HEK293 (cell line): ENCODE results near the gene ARMC2.

Source experiments
- ATF2 ChIP-seq: fragments of 450-650 bp; formaldehyde crosslinking; IDR thresholded peaks from 2 replicates; pipeline ENCODE4 v1.5.1; 2016; ENCODE audit warnings: missing biosample characterization, missing genetic modification characterization, low read depth
- TCF7L2 ChIP-seq: IDR thresholded peaks from 2 replicates; pipeline ENCODE4 v1.6.1; 2011; ENCODE audit warnings: low read depth, mild to moderate bottlenecking, inconsistent platforms, low read length, moderate library complexity, borderline replicate concordance
- YY1 ChIP-seq: fragments of 450-650 bp; formaldehyde crosslinking; IDR thresholded peaks from 2 replicates; pipeline ENCODE4 v1.5.1; 2018; ENCODE audit warnings: missing biosample characterization, missing genetic modification characterization
- ZBTB1 ChIP-seq: fragments of 450-650 bp; formaldehyde crosslinking; IDR thresholded peaks from 2 replicates; pipeline ENCODE4 v1.5.1; 2016; ENCODE audit warnings: missing biosample characterization, missing genetic modification characterization
- ZBTB26 ChIP-seq: fragments of 450-650 bp; formaldehyde crosslinking; optimal IDR thresholded peaks from 2 replicates; pipeline ENCODE3; 2016; ENCODE audit warnings: missing biosample characterization, mild to moderate bottlenecking, missing genetic modification characterization
- ZEB2 ChIP-seq: fragments of 450-650 bp; formaldehyde crosslinking; IDR thresholded peaks from 2 replicates; pipeline ENCODE4 v1.5.1; 2016; ENCODE audit warnings: missing biosample characterization, missing genetic modification characterization
- ZNF24 ChIP-seq: fragments of 450-650 bp; formaldehyde crosslinking; IDR thresholded peaks from 2 replicates; pipeline ENCODE4 v1.5.1; 2016; ENCODE audit warnings: missing biosample characterization, missing genetic modification characterization
- ZNF423 ChIP-seq: fragments of 450-650 bp; formaldehyde crosslinking; IDR thresholded peaks from 2 replicates; pipeline ENCODE4 v1.5.1; 2016; ENCODE audit warnings: missing biosample characterization, missing genetic modification characterization
- ZNF629 ChIP-seq: fragments of 450-650 bp; formaldehyde crosslinking; IDR thresholded peaks from 2 replicates; pipeline ENCODE4 v1.5.1; 2017; ENCODE audit warnings: missing biosample characterization, missing genetic modification characterization
- ZNF76 ChIP-seq: fragments of 450-650 bp; formaldehyde crosslinking; IDR thresholded peaks from 2 replicates; pipeline ENCODE4; 2016; ENCODE audit warnings: low read depth, missing biosample characterization, missing genetic modification characterization, borderline replicate concordance
- ZNF768 ChIP-seq: fragments of 450-650 bp; formaldehyde crosslinking; IDR thresholded peaks from 2 replicates; pipeline ENCODE4 v1.5.1; 2018; ENCODE audit warnings: missing biosample characterization, mild to moderate bottlenecking, missing genetic modification characterization

GRCh38 chr6:108872575-108872974 is 24.4 kb downstream of the ARMC2 start:
- TF ChIP-seq YY1 (tag by site-specific recombination) (no peak), ATF2 (no peak), ZNF76 (tag by site-specific recombination) (no peak), ZBTB1 (tag by site-specific recombination) (no peak), ZNF24 (tag by site-specific recombination) (no peak), TCF7L2 (no peak), ZNF768 (tag by site-specific recombination) (no peak), ZNF629 (tag by site-specific recombination) (no peak), ZEB2 (tag by site-specific recombination) (no peak), ZNF423 (tag by site-specific recombination) (no peak), ZBTB26 (tag by site-specific recombination) (no peak)
